ENCODE measurements around the gene AFAP1L2.

Gene AFAP1L2

DNA sequence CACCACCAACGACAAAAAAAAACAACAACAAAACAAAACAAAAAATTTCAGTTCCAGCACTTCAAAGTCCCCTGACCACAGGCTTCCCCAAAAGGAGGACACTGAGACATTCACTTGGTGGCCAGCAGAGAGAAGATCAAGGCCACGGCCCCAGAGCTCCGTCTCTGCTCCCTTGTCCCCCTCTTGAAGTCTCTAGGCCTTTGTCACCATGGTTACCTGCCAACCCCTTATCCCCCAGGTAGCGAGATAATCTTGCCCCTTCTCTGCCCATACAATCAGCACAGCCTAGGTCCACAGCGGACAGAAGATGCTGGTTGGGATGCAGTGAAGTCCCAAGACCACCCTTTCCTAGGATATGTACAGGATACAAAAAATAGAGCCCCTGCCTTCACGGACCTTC, 30.7 kb downstream of the AFAP1L2 start:
- H3K79me2 ChIP-seq (ENCODE audit: insufficient read depth, low read length) = no peaks in the 10 kb centered on the region
- H3K27me3 ChIP-seq (ENCODE audit: insufficient read depth, low read length, poor library complexity) = no peaks in the 10 kb centered on the region
- ATAC-seq (ENCODE audit: insufficient read depth, low read depth) = no peak
- no peak overlapping the region for H3K4me2 ChIP-seq (ENCODE audit: insufficient read depth, low read length)
- H4K20me1 ChIP-seq (ENCODE audit: insufficient read depth, low read length) = no peaks in the 10 kb centered on the region
- no peak overlapping the region for H3K27ac ChIP-seq (ENCODE audit: low read length)
- H3K4me1 ChIP-seq (ENCODE audit: insufficient read depth, low read length) = no peaks in the 10 kb centered on the region
- H3K36me3 ChIP-seq (ENCODE audit: insufficient read depth, low read length) = no peaks in the 10 kb centered on the region
- no peaks in the 10 kb centered on the region for H3K9me3 ChIP-seq (ENCODE audit: insufficient read depth, low read length, severe bottlenecking)
- DNase-seq = no peak
- no peak overlapping the region for H3K4me3 ChIP-seq (ENCODE audit: low read depth in 1 of 2, low read length in 2 of 2)
- H2AFZ ChIP-seq (ENCODE audit: low read depth, low read length) = no peak overlapping the region
- no peak overlapping the region for H3K9ac ChIP-seq (ENCODE audit: low read depth, low read length)
- TF ChIP-seq, protein P1, sequence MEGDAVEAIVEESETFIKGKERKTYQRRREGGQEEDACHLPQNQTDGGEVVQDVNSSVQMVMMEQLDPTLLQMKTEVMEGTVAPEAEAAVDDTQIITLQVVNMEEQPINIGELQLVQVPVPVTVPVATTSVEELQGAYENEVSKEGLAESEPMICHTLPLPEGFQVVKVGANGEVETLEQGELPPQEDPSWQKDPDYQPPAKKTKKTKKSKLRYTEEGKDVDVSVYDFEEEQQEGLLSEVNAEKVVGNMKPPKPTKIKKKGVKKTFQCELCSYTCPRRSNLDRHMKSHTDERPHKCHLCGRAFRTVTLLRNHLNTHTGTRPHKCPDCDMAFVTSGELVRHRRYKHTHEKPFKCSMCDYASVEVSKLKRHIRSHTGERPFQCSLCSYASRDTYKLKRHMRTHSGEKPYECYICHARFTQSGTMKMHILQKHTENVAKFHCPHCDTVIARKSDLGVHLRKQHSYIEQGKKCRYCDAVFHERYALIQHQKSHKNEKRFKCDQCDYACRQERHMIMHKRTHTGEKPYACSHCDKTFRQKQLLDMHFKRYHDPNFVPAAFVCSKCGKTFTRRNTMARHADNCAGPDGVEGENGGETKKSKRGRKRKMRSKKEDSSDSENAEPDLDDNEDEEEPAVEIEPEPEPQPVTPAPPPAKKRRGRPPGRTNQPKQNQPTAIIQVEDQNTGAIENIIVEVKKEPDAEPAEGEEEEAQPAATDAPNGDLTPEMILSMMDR (IDR thresholded peaks at IDR 0.05; ENCODE audit: borderline replicate concordance, extremely low read depth, low read length, poor library complexity, severe bottlenecking) = no peak
- no peak for TF ChIP-seq EZH2 (IDR thresholded peaks at IDR 0.05; ENCODE audit: borderline replicate concordance, low read depth, low read length, severe bottlenecking)

DNA sequence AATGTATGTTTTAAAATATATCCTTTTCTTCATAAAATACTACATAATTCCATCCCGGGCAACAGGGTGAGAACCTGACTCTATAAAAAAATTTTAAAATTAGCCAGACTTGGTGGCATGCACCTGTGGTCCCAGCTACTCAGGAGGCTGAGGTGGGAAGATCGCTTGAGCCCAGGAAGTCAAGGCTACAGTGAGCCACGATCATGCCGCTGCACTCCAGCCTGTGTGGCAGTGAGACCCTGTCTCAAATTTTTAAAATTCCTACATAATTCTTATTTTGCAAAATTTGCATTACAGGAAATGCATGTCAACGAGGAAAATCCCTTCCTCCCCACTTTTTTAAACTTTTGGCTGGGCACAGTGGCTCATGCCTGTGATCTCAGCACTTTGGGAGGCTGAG, 31.3 kb downstream of the AFAP1L2 start:
- Histone ChIP-seq H3K79me2 (ENCODE audit: insufficient read depth, low read length) (no peaks in the 10 kb centered on the region), H3K4me1 (ENCODE audit: insufficient read depth, low read length) (no peaks in the 10 kb centered on the region), H3K4me3 (ENCODE audit: low read depth in 1 of 2, low read length in 2 of 2) (no peak overlapping the region), H3K9ac (ENCODE audit: low read depth, low read length) (no peak overlapping the region), H3K27me3 (ENCODE audit: insufficient read depth, low read length, poor library complexity) (no peaks in the 10 kb centered on the region), H3K36me3 (ENCODE audit: insufficient read depth, low read length) (no peaks in the 10 kb centered on the region), H4K20me1 (ENCODE audit: insufficient read depth, low read length) (no peaks in the 10 kb centered on the region), H3K4me2 (ENCODE audit: insufficient read depth, low read length) (no peak overlapping the region), H2AFZ (ENCODE audit: low read depth, low read length) (no peak overlapping the region), H3K27ac (ENCODE audit: low read length) (no peak overlapping the region), H3K9me3 (ENCODE audit: insufficient read depth, low read length, severe bottlenecking) (no peaks in the 10 kb centered on the region)
- DNase-seq (no peak), ATAC-seq (ENCODE audit: insufficient read depth, low read depth) (no peak)
- TF ChIP-seq, protein P1 (IDR thresholded peaks at IDR 0.05; ENCODE audit: borderline replicate concordance, extremely low read depth, low read length, poor library complexity, severe bottlenecking) = no peak
- no peak for TF ChIP-seq EZH2 (IDR thresholded peaks at IDR 0.05; ENCODE audit: borderline replicate concordance, low read depth, low read length, severe bottlenecking)

DNA sequence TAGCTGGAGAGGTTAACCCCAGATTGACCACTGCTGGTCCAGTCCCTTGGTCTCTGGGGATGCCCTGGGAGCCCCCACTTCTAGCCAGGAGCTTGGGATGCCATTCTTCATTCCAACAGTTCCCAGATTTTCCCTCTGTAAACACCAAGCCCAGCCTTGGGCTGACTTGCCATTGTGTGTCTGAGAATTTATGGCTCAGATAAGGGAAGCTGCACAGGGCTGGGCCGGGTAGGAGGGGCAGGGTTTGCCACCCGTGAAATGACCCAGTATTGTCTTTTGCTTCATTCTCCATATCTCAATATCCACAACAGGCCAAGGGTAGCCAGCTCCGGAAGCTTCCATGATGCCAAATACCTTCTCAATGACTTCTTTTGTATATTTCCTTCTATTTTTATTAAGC, 32.1 kb downstream of the AFAP1L2 start:
- no peaks in the 10 kb centered on the region for H3K36me3 ChIP-seq (ENCODE audit: insufficient read depth, low read length)
- ATAC-seq (ENCODE audit: insufficient read depth, low read depth) (no peak), DNase-seq (no peak)
- no peak overlapping the region for H2AFZ ChIP-seq (ENCODE audit: low read depth, low read length)
- no peaks in the 10 kb centered on the region for H4K20me1 ChIP-seq (ENCODE audit: insufficient read depth, low read length)
- no peak for TF ChIP-seq EZH2 (IDR thresholded peaks at IDR 0.05; ENCODE audit: borderline replicate concordance, low read depth, low read length, severe bottlenecking)
- TF ChIP-seq, protein P1 (IDR thresholded peaks at IDR 0.05; ENCODE audit: borderline replicate concordance, extremely low read depth, low read length, poor library complexity, severe bottlenecking) = no peak
- H3K27ac ChIP-seq (ENCODE audit: low read length) = no peak overlapping the region
- H3K79me2 ChIP-seq (ENCODE audit: insufficient read depth, low read length) = no peaks in the 10 kb centered on the region
- no peaks in the 10 kb centered on the region for H3K4me1 ChIP-seq (ENCODE audit: insufficient read depth, low read length)
- no peak overlapping the region for H3K4me2 ChIP-seq (ENCODE audit: insufficient read depth, low read length)
- no peak overlapping the region for H3K4me3 ChIP-seq (ENCODE audit: low read depth in 1 of 2, low read length in 2 of 2)
- no peaks in the 10 kb centered on the region for H3K9me3 ChIP-seq (ENCODE audit: insufficient read depth, low read length, severe bottlenecking)
- no peak overlapping the region for H3K9ac ChIP-seq (ENCODE audit: low read depth, low read length)
- H3K27me3 ChIP-seq (ENCODE audit: insufficient read depth, low read length, poor library complexity) = no peaks in the 10 kb centered on the region

DNA sequence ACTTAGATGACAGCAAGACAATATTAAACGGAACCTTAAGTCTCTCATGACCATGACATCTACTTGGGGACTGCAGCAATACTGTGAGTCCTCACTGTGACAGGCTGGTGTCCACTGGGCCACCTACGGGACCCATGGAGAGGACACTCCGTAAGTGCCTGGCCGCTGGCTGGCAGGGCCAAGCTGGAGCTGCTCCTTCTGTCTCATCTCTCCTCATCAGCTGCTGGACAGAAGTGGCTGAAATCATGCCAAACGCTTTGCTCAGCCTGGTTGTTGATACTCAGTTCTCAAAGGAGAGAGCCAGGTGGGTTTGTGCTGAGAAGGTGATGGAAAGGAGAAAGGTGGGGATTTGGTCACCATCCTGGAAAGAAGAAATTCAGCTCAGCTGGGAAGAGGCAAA, 33.3 kb downstream of the AFAP1L2 start:
- Histone ChIP-seq H3K4me1 (ENCODE audit: insufficient read depth, low read length) (no peaks in the 10 kb centered on the region), H3K27me3 (ENCODE audit: insufficient read depth, low read length, poor library complexity) (no peaks in the 10 kb centered on the region), H3K9ac (ENCODE audit: low read depth, low read length) (no peak overlapping the region), H3K9me3 (ENCODE audit: insufficient read depth, low read length, severe bottlenecking) (no peaks in the 10 kb centered on the region), H3K4me2 (ENCODE audit: insufficient read depth, low read length) (no peak overlapping the region), H4K20me1 (ENCODE audit: insufficient read depth, low read length) (no peaks in the 10 kb centered on the region), H2AFZ (ENCODE audit: low read depth, low read length) (no peak overlapping the region), H3K27ac (ENCODE audit: low read length) (no peak overlapping the region), H3K4me3 (ENCODE audit: low read depth in 1 of 2, low read length in 2 of 2) (no peak overlapping the region), H3K79me2 (ENCODE audit: insufficient read depth, low read length) (no peaks in the 10 kb centered on the region), H3K36me3 (ENCODE audit: insufficient read depth, low read length) (no peaks in the 10 kb centered on the region)
- no peak for ATAC-seq (ENCODE audit: insufficient read depth, low read depth)
- no peak for DNase-seq
- TF ChIP-seq EZH2 (IDR thresholded peaks at IDR 0.05; ENCODE audit: borderline replicate concordance, low read depth, low read length, severe bottlenecking) = no peak
- TF ChIP-seq, protein P1 (IDR thresholded peaks at IDR 0.05; ENCODE audit: borderline replicate concordance, extremely low read depth, low read length, poor library complexity, severe bottlenecking) = no peak

Data from DND-41 (cell line).